HEK293 (cell line): ENCODE results near the gene SYNE3.
A peak's percentile ranks its signal among the peaks of the same experiment; 100 is the strongest.

Experiments
- BCL6B ChIP-seq: fragments of 450-650 bp; formaldehyde crosslinking; IDR thresholded peaks from 2 replicates; pipeline ENCODE4 v1.5.1; 2017; ENCODE audit warnings: missing biosample characterization, missing genetic modification characterization
- CTCF ChIP-seq: fragments of 450-650 bp; formaldehyde crosslinking; IDR thresholded peaks from 2 replicates; pipeline ENCODE4 v1.5.1; 2016; ENCODE audit warnings: missing biosample characterization, missing genetic modification characterization
- HOXA7 ChIP-seq: sonication (generic); formaldehyde crosslinking; IDR thresholded peaks from 2 replicates; pipeline ENCODE4 v1.8.1; 2022; ENCODE audit warnings: missing genetic modification reagents, borderline replicate concordance
- HOXC10 ChIP-seq: sonication (generic); formaldehyde crosslinking; IDR thresholded peaks from 2 replicates; pipeline ENCODE4 v1.8.1; 2023; ENCODE audit warnings: mild to moderate bottlenecking, missing genetic modification reagents
- KLF10 ChIP-seq: fragments of 450-650 bp; IDR thresholded peaks from 2 replicates; pipeline ENCODE4 v1.5.1; 2018; ENCODE audit warnings: missing biosample characterization, mild to moderate bottlenecking, missing genetic modification characterization
- OVOL3 ChIP-seq: fragments of 450-650 bp; formaldehyde crosslinking; IDR thresholded peaks from 2 replicates; pipeline ENCODE4 v1.5.1; 2016; ENCODE audit warnings: missing biosample characterization, missing genetic modification characterization
- PATZ1 ChIP-seq: fragments of 450-650 bp; formaldehyde crosslinking; IDR thresholded peaks from 2 replicates; pipeline ENCODE4 v1.5.1; 2016; ENCODE audit warnings: missing biosample characterization, missing genetic modification characterization
- SCRT1 ChIP-seq: fragments of 450-650 bp; formaldehyde crosslinking; IDR thresholded peaks from 2 replicates; pipeline ENCODE4 v1.5.1; 2016; ENCODE audit warnings: missing biosample characterization, missing genetic modification characterization, borderline replicate concordance
- SCRT2 ChIP-seq: fragments of 450-650 bp; formaldehyde crosslinking; IDR thresholded peaks from 2 replicates; pipeline ENCODE4 v1.5.1; 2016; ENCODE audit warnings: missing biosample characterization, missing genetic modification characterization
- SETDB1 ChIP-seq: IDR thresholded peaks from one replicate; pipeline ENCODE4 v1.6.1; 2017; ENCODE audit warnings: mild to moderate bottlenecking, low read length, moderate library complexity, mixed read lengths; ENCODE audit not compliant: insufficient read length
- SP2 ChIP-seq: fragments of 450-650 bp; formaldehyde crosslinking; IDR thresholded peaks from 2 replicates; pipeline ENCODE4 v1.5.1; 2016; ENCODE audit warnings: missing biosample characterization, missing genetic modification characterization
- SP7 ChIP-seq: fragments of 450-650 bp; formaldehyde crosslinking; IDR thresholded peaks from 2 replicates; pipeline ENCODE4 v1.5.1; 2016; ENCODE audit warnings: missing biosample characterization, missing genetic modification characterization
- WT1 ChIP-seq: fragments of 450-650 bp; formaldehyde crosslinking; IDR thresholded peaks from 2 replicates; pipeline ENCODE4 v1.5.1; 2016; ENCODE audit warnings: missing biosample characterization, missing genetic modification characterization
- YY2 ChIP-seq: fragments of 450-650 bp; formaldehyde crosslinking; IDR thresholded peaks from 2 replicates; pipeline ENCODE4 v1.5.1; 2016; ENCODE audit warnings: missing biosample characterization, missing genetic modification characterization
- ZBTB20 ChIP-seq: fragments of 450-650 bp; formaldehyde crosslinking; IDR thresholded peaks from 2 replicates; pipeline ENCODE4 v1.5.1; 2016; ENCODE audit warnings: missing biosample characterization, missing genetic modification characterization
- ZFHX2 ChIP-seq: fragments of 450-650 bp; formaldehyde crosslinking; conservative IDR thresholded peaks from 2 replicates; pipeline ENCODE4 v1.5.1; 2016; ENCODE audit warnings: missing biosample characterization, missing genetic modification characterization
- ZFP37 ChIP-seq: fragments of 450-650 bp; formaldehyde crosslinking; IDR thresholded peaks from 2 replicates; pipeline ENCODE4 v1.5.1; 2016; ENCODE audit warnings: missing biosample characterization, missing genetic modification characterization
- ZNF202 ChIP-seq: fragments of 450-650 bp; formaldehyde crosslinking; IDR thresholded peaks from 2 replicates; pipeline ENCODE4 v1.5.1; 2016; ENCODE audit warnings: missing biosample characterization, missing genetic modification characterization, borderline replicate concordance
- ZNF221 ChIP-seq: fragments of 450-650 bp; formaldehyde crosslinking; IDR thresholded peaks from 2 replicates; pipeline ENCODE4 v1.5.1; 2017; ENCODE audit warnings: missing biosample characterization, missing genetic modification characterization, borderline replicate concordance
- ZNF274 ChIP-seq, 2 experiments: fragments of 200-500 bp in 1 of 2; fragments of 450-650 bp in 1 of 2; sonication (Bioruptor generic) in 1 of 2; formaldehyde crosslinking in 1 of 2; IDR thresholded peaks; 2 replicates each; pipeline versions ENCODE4 v1.5.1 to v1.6.1; 2014 to 2016; ENCODE audit warnings: borderline replicate concordance in 1 of 2, inconsistent platforms in 1 of 2, low read length in 1 of 2, missing biosample characterization in 1 of 2, missing genetic modification characterization in 1 of 2
- ZNF366 ChIP-seq: fragments of 450-650 bp; formaldehyde crosslinking; conservative IDR thresholded peaks from 2 replicates; pipeline ENCODE4 v1.5.1; 2016; ENCODE audit warnings: missing biosample characterization, missing genetic modification characterization
- ZNF391 ChIP-seq: fragments of 450-650 bp; formaldehyde crosslinking; IDR thresholded peaks from 2 replicates; pipeline ENCODE4 v1.5.1; 2016; ENCODE audit warnings: low read depth, missing biosample characterization, missing genetic modification characterization, borderline replicate concordance
- ZNF394 ChIP-seq: fragments of 450-650 bp; formaldehyde crosslinking; IDR thresholded peaks from 2 replicates; pipeline ENCODE4 v1.5.1; 2016; ENCODE audit warnings: missing biosample characterization, missing genetic modification characterization, mild to moderate bottlenecking, moderate library complexity, borderline replicate concordance
- ZNF423 ChIP-seq: fragments of 450-650 bp; formaldehyde crosslinking; IDR thresholded peaks from 2 replicates; pipeline ENCODE4 v1.5.1; 2016; ENCODE audit warnings: missing biosample characterization, missing genetic modification characterization
- ZNF426 ChIP-seq: fragments of 450-650 bp; formaldehyde crosslinking; IDR thresholded peaks from 2 replicates; pipeline ENCODE4 v1.5.1; 2017; ENCODE audit warnings: missing biosample characterization, missing genetic modification characterization, mild to moderate bottlenecking, inconsistent platforms, moderate library complexity
- ZNF433 ChIP-seq: fragments of 450-650 bp; formaldehyde crosslinking; IDR thresholded peaks from 2 replicates; pipeline ENCODE4 v1.5.1; 2016; ENCODE audit warnings: missing biosample characterization, missing genetic modification characterization, low read depth
- ZNF561 ChIP-seq: fragments of 450-650 bp; IDR thresholded peaks from 2 replicates; pipeline ENCODE4 v1.5.1; 2018; ENCODE audit warnings: missing biosample characterization, missing genetic modification characterization, borderline replicate concordance
- ZNF776 ChIP-seq: fragments of 450-650 bp; formaldehyde crosslinking; IDR thresholded peaks from 2 replicates; pipeline ENCODE4 v1.5.0; 2017; ENCODE audit warnings: missing biosample characterization, missing genetic modification characterization, borderline replicate concordance
- ZNF791 ChIP-seq: fragments of 450-650 bp; formaldehyde crosslinking; IDR thresholded peaks from 2 replicates; pipeline ENCODE4 v1.5.1; 2016; ENCODE audit warnings: missing biosample characterization, missing genetic modification characterization
- ZSCAN16 ChIP-seq: fragments of 450-650 bp; formaldehyde crosslinking; IDR thresholded peaks from 2 replicates; pipeline ENCODE4 v1.5.1; 2016; ENCODE audit warnings: missing biosample characterization, missing genetic modification characterization
- ZSCAN30 ChIP-seq: fragments of 450-650 bp; IDR thresholded peaks from 2 replicates; pipeline ENCODE4 v1.5.1; 2018; ENCODE audit warnings: missing biosample characterization, mild to moderate bottlenecking, missing genetic modification characterization, moderate library complexity
- TF ChIP-seq, protein P1 (sequence below): fragments of 450-650 bp; formaldehyde crosslinking; IDR thresholded peaks from 2 replicates; pipeline ENCODE4 v1.5.1; 2016; ENCODE audit warnings: missing biosample characterization, missing genetic modification characterization
- TF ChIP-seq, protein P2 (sequence below): fragments of 450-650 bp; formaldehyde crosslinking; IDR thresholded peaks from 2 replicates; pipeline ENCODE4 v1.5.1; 2016; ENCODE audit warnings: missing biosample characterization, missing genetic modification characterization

Gene SYNE3

DNA sequence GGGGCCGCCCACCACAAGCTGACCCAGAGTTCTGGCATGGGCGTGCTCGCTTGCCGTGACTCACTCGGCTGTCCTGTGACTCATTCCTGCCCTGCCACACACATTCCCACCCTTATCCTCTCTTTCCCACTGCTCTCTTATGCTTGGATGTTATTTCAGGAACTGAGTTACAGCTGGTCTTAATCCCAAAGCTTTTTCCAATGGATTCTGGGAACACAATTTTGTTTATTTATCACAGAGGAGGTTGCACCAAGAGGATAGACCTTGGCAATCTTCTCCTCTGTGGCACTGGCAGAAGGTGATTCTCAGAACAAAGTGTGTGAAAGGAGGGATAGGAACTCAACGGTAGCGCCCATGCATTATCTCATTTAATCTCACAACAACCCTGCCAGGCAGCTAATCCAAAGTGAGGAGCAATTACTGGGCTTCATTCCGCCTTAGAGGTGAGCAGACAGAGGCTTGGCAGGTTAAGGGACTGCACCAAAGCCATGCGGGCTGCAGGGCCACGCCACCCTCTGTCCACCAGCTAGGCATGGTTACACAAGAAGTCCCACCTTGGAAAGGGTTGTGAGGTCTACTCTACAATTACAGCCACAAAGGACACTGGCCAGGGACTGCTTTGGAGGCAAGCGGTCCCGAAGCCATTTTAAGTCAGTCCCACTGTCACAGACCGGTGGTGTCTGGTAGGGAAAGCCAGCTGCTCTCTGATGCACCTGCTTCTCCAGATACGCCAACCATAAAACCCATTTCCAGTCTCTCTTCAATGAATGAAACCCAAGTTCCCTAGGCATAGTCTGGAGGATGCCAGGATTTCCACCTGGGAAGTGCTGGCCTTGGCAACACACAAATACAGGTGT lies 32.9 kb downstream of the SYNE3 start (continued):
- TF ChIP-seq KLF10 (tag by site-specific recombination) (no peak), OVOL3 (tag by site-specific recombination) (no peak), ZNF561 (tag by site-specific recombination) (no peak), ZFP37 (no peak), ZNF274 (IDR thresholded peaks at IDR 0.05; ENCODE audit: low read length) (no peak), ZNF274 (tag by site-specific recombination; IDR thresholded peaks at IDR 0.05; ENCODE audit: borderline replicate concordance) (no peak), ZNF426 (tag by site-specific recombination) (no peak), WT1 (tag by site-specific recombination) (no peak), YY2 (tag by site-specific recombination) (no peak), PATZ1 (tag by site-specific recombination) (peak; percentile 49), ZSCAN30 (tag by site-specific recombination) (no peak), ZNF366 (tag by site-specific recombination) (0 out of 2 replicates have a peak, but pooled peaks have one; percentile 24), SP7 (tag by site-specific recombination) (peak; percentile 86), ZNF391 (tag by site-specific recombination) (no peak), ZNF394 (tag by site-specific recombination) (no peak), ZBTB20 (tag by site-specific recombination) (peak; percentile 69), SETDB1 (no peak), ZFHX2 (tag by site-specific recombination) (peak; percentile 93), SP2 (no peak), CTCF (tag by site-specific recombination) (no peak), SCRT2 (tag by site-specific recombination) (no peak), ZSCAN16 (tag by site-specific recombination) (no peak), BCL6B (tag by site-specific recombination) (no peak), ZNF423 (tag by site-specific recombination) (no peak), HOXC10 (no peak), ZNF791 (tag by site-specific recombination) (no peak), HOXA7 (CRISPR knock-in tag) (no peak), ZNF202 (no peak), ZNF433 (tag by site-specific recombination) (no peak), ZNF221 (tag by site-specific recombination) (no peak), SCRT1 (tag by site-specific recombination) (no peak), ZNF776 (tag by site-specific recombination) (no peak)
- TF ChIP-seq, protein P1, sequence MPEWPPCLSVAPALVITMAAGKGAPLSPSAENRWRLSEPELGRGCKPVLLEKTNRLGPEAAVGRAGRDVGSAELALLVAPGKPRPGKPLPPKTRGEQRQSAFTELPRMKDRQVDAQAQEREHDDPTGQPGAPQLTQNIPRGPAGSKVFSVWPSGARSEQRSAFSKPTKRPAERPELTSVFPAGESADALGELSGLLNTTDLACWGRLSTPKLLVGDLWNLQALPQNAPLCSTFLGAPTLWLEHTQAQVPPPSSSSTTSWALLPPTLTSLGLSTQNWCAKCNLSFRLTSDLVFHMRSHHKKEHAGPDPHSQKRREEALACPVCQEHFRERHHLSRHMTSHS = no peak
- TF ChIP-seq, protein P2, sequence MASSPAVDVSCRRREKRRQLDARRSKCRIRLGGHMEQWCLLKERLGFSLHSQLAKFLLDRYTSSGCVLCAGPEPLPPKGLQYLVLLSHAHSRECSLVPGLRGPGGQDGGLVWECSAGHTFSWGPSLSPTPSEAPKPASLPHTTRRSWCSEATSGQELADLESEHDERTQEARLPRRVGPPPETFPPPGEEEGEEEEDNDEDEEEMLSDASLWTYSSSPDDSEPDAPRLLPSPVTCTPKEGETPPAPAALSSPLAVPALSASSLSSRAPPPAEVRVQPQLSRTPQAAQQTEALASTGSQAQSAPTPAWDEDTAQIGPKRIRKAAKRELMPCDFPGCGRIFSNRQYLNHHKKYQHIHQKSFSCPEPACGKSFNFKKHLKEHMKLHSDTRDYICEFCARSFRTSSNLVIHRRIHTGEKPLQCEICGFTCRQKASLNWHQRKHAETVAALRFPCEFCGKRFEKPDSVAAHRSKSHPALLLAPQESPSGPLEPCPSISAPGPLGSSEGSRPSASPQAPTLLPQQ = no peak
